Medulla oblongata (tissue), 1 donor: ENCODE measurements around the gene MEF2A.
"Not testable (repeated sequence)": the region's sequence is repeated elsewhere in the genome, so short reads cannot be mapped to it uniquely, and the experiment has no call there.

Experiments used
- DNase-seq: peaks from one replicate; pipeline ENCODE4 v3.0.0-alpha.2; 2015; ENCODE audit errors: extremely low spot score

MEF2A gene

GRCh38 chr15:99565299-99566156, at the start of gene MEF2A:
Gene MEF2A (plus strand): TSS chr15:99565984. CDS start chr15:99633120, 67,136 bp downstream.
- DNase-seq: peak; percentile 93

GRCh38 chr15:99518191-99518590, 47.6 kb upstream of the MEF2A start:
- DNase-seq: no peak

DNA sequence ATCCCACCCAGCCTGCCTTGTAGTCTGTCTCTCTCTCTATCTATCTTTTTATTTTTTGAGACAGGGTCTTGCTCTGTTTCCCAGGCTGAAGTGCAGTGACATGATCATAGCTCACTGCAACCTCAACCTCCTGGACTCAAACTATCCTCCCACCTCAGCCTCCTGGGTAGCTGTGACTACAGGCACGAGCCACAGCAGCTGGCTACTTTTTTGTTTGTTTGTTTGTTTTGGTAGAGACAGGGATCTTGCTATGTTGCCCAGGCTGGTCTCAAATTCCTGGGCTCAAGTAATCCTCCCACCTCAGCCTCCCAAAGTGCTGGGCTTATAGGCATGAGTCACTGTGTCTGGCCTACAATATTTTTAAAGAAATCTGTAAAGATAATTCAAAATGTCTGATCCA, 46.4 kb upstream of the MEF2A start:
- not testable (repeated sequence) for DNase-seq

- no peak for DNase-seq
Measured at GRCh38 chr15:99522288-99522687, 43.5 kb upstream of the MEF2A start.

DNA sequence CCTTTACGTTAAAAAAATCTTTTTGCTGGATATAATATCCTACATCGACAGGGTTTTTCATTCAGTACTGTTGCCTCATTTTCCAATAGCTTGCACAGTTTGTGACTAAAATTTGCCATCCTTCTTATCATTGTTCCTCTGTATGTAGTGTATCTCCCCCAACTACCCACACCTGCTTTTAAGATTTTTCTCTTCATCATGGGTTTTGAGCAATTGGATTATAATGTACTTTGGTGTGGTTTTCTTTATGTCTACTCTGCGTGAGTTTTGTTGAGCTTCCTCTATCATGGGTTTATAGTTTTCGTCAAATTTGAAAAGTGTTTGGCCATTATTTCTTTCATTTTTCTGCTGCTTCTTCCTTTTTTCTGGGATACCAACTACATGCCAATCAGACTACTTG, 39.6 kb upstream of the MEF2A start:
- DNase-seq: no peak

DNA sequence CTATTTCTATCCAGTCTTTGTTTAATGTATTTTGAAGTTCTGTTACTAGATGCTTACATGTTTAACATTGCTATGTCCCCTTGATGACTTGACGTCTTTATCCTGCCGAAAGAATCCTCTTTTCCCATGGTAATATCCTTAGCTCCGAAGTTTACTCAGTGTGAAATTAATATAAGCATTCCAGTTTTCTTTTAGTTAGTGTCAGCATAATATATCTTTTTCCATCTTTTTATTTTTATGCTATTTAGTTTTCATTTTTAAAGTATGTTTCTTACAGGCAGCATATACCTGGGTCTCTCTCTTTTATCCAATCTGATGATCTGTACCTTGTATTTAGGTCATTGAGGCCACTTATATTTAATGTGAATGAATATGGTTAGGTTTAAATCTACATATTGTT, 39.1 kb upstream of the MEF2A start:
- no peak for DNase-seq

GRCh38 chr15:99536422-99537040, 29.3 kb upstream of the MEF2A start:
- peak; percentile 64 for DNase-seq

DNA sequence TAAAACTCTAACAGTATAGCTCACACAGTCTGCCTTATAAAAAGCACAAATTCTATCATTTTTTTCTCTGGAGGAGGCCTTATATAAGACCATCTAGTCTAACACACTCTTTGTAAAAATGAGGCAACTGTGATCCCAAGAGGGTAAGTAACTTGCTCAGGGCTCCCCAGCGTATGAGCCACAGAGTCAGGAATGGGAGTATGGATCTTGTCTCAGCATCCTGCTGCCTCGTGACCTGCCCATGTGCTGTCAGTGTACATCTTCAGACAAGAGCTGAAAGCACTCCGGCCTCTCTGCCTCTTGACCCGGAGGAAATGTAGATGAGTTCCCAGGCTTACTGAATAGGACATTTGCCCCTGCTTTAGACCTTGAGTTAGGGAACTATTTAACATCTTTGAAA, 28.4 kb upstream of the MEF2A start:
- DNase-seq: peak; percentile 42

DNA sequence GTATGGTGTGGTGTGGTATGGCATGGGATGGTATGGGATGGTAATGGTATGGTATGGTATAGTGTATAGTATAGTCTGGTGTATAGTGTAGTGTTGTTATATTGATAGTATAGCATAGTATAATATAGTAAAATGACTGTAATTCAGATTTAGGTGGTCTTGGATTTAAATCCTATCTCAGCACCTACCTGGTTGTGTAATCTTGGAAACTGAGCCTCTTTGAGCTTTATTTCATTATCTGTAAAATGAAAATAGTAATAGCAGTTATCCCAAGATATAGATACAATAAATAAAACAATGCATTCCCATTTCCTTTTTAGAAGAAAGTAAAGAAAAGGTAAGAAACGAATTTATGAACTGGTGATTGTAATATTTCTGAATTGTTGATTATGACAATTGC, 27.5 kb upstream of the MEF2A start:
- DNase-seq: no peak

GRCh38 chr15:99542828-99543227, 23.0 kb upstream of the MEF2A start:
- no peak for DNase-seq

DNA sequence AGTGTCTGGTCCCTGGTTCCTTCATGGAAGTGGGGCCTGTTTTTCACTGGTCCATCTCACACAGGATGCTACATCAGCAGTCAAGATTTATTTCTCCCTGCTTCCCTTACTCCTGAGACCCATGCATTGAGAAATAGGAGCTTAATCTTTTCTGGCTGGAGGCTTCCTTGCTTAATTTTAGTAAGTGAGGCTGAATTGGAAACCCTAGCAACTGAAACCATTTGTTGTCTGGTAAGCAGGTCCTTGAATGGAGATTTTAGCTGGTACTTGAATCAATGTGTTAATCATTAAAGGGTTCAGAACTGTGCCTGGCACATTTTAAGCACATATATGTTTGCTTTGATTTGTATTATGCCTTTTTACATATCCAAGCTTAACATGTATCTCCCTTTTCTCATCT, 20.2 kb upstream of the MEF2A start:
- no peak for DNase-seq

DNA sequence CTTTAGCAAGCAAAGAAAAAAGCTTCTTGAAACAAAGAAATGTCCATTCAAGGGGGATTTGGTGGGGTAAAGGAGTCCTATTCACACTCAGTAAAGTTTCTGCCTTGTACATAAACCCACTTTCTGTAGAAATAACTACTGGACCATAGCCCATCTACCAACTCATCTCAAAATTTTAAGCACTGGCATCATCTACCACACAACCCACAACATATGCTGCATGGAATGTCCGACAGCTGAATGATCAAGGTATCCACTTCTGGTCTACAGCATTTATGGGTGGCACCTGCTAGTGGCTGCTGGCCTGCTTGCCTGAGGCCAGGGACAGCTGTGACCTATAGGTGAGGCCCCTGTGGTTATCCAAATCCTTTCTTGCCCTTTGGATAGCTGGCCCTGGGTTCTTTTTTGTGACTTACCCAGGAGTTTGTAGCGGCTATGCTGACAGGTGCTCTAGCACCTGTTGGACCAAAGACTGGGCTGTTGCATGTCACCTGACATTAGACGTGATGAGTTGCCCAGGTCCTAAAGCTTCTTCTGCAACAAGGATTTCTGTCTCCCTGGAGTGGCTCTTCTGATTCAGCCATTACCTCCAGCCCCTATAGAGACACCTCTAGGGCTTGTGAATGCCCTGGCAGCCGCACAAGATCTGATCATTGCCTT, 19.2 kb upstream of the MEF2A start:
- no peak for DNase-seq

DNA sequence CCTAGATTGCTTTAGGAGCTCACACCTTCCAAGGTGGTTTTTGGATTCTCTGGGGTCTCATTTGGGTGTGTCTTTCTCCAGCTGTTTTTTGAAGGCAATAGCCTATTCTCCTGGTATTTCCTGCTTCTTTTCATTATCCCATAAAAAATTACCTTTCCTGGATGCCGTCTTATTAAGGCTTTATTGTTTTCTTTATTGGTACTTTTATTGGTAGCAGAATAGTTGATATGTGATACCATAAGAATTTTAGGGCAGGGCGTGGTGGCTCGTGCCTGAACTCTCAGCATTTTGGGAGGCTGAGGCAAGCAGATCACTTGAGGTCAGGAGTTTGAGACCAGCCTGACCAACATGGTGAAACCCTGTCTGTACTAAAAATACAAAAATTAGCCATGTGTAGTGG, 18.3 kb upstream of the MEF2A start:
- no peak for DNase-seq

- DNase-seq: no peak
Measured at GRCh38 chr15:99550077-99550476, 15.7 kb upstream of the MEF2A start.

DNA sequence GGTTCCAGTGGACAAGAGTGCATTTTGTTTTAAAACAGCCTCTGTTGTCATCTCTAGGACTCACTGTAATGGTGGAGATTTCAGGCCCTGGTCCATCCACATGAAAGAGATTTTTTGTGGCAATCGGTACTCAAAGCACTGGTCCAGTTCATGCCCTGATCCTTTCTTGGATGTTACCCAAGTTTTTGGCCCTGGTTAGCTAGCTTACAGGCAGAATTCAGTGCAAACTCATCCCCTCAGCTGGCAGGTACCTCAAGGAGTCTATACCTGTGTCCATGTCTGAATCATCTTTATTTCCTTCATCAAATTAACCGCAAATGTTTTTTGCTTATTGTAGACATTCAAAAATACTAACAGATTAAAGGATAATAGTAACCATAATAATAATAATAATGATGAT, 13.7 kb upstream of the MEF2A start:
- no peak for DNase-seq

DNA sequence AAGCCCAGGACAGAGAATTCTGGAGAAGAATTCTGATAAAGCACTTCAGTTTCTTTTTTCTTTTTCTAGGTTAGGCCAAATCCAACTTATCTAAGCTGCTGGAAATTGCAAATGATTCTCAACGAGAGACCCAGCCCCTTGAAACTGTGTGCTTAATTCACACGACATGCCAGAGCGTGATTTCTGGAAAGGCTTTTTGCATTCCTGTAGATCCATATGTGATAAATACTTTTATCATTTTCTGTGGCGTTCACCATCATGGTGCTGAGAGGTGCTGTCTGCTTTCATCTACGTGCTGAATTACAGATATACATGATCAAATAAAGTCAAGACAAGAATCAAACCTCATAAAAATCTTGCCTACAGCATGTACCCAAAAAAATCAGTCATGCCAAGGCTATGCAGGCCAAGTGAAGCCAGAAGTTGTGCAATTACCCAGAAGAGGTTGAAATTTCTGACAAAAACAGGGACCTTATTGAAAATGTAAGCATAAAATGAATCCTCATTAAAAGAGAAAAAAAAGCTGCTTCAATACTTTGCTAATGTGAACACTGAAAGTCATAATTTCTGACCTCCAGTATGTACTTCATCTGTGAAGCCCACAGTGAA, 10.8 kb upstream of the MEF2A start:
- DNase-seq: no peak

DNA sequence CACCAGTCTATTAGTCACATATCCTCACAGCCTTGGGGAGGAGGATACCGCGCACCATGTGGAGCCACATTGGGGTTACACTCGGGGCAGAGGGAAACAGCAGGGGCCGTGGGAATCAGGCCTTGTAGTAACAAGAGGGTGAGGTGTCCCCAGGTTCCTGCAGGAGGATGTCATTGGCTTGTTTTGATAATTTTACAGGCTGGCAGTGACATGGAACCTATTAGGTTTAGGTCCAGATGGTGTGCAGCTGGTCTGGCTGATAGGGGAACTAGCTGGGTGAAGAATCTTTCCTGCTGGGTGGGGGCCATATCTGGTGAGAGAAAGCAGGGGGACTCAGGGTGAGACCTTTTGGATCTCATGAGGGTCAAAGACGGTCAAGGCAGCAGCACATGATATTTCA, 9.8 kb upstream of the MEF2A start:
- no peak for DNase-seq

GRCh38 chr15:99556578-99556977, 9.2 kb upstream of the MEF2A start:
- no peak for DNase-seq

DNA sequence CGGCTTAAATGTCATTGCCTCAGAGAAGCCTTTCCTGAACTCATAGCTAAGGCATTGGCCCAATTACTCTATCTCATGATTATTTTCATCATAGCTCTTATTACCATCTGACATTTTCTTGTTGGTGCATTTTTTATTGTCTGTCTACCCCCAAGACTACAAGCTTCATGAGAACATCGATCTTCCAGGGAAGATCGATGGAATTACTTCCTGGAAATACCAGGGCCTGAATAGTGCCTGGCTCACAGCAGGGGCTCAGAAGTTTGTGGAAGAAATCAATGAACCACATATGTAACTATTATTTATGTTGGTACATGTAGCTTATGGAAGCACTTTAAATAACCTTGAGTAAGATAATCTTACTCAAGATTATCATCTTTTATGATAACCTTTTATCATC, 7.7 kb upstream of the MEF2A start:
- DNase-seq: no peak

GRCh38 chr15:99558571-99558970, 7.2 kb upstream of the MEF2A start:
- DNase-seq: no peak

GRCh38 chr15:99561476-99562230, 4.1 kb upstream of the MEF2A start:
- DNase-seq: no peak

- no peak for DNase-seq
Measured at GRCh38 chr15:99562238-99562637, 3.5 kb upstream of the MEF2A start.
